ENCODE results near the gene STK32B.

STK32B gene

GRCh38 chr4:5477613-5478012 lies 426.3 kb downstream of the STK32B start:
- H3K36me3 Mint-ChIP-seq (ENCODE audit: insufficient read depth): no peaks in the 10 kb centered on the region
- H3K9me3 Mint-ChIP-seq: peaks cover 0 to 3% of the 10 kb centered on the region in 2 donors
- no peak overlapping the region for H3K4me3 Mint-ChIP-seq
- DNase-seq (no peak), ATAC-seq (replicated peaks) (no peak)
- no peak overlapping the region for H3K27ac Mint-ChIP-seq
- no peaks in the 10 kb centered on the region for H3K27me3 Mint-ChIP-seq
- no peaks in the 10 kb centered on the region for H3K4me1 Mint-ChIP-seq (ENCODE audit: low read depth in 2 of 2)

- no peaks in the 10 kb centered on the region for H3K36me3 Mint-ChIP-seq (ENCODE audit: insufficient read depth)
- H3K9me3 Mint-ChIP-seq: peaks cover under 1 to 3% of the 10 kb centered on the region in 2 donors
- no peaks in the 10 kb centered on the region for H3K27me3 Mint-ChIP-seq
- no peaks in the 10 kb centered on the region for H3K4me1 Mint-ChIP-seq (ENCODE audit: low read depth in 2 of 2)
- no peak for DNase-seq
- no peak overlapping the region for H3K27ac Mint-ChIP-seq
- no peak for ATAC-seq (replicated peaks)
- H3K4me3 Mint-ChIP-seq: no peak overlapping the region
These were observed 426.9 kb downstream of the STK32B start for GRCh38 chr4:5478169-5478568.

GRCh38 chr4:5478697-5479096 lies 427.4 kb downstream of the STK32B start:
- Mint-ChIP-seq H3K9me3 (peaks cover 3 to 6% of the 10 kb centered on the region in 2 donors), H3K4me3 (no peak overlapping the region), H3K27me3 (no peaks in the 10 kb centered on the region), H3K4me1 (ENCODE audit: low read depth in 2 of 2) (no peaks in the 10 kb centered on the region), H3K36me3 (ENCODE audit: insufficient read depth) (no peaks in the 10 kb centered on the region), H3K27ac (no peak overlapping the region)
- ATAC-seq (replicated peaks): no peak
- no peak for DNase-seq

- Mint-ChIP-seq H3K9me3 (peaks cover 5 to 7% of the 10 kb centered on the region in 2 donors), H3K36me3 (ENCODE audit: insufficient read depth) (no peaks in the 10 kb centered on the region), H3K4me3 (no peak overlapping the region), H3K27me3 (no peaks in the 10 kb centered on the region), H3K27ac (no peak overlapping the region), H3K4me1 (ENCODE audit: low read depth in 2 of 2) (no peaks in the 10 kb centered on the region)
- ATAC-seq (replicated peaks) (no peak), DNase-seq (no peak)
These were observed 428.3 kb downstream of the STK32B start for GRCh38 chr4:5479518-5480060.

- Mint-ChIP-seq H3K4me3 (no peak overlapping the region), H3K27ac (no peak overlapping the region), H3K27me3 (peaks cover 0 to 7% of the 10 kb centered on the region in 2 donors), H3K36me3 (ENCODE audit: insufficient read depth) (peaks cover 3% of the 10 kb centered on the region), H3K9me3 (peaks cover 8 to 16% of the 10 kb centered on the region in 2 donors), H3K4me1 (ENCODE audit: low read depth in 2 of 2) (no peaks in the 10 kb centered on the region)
- ATAC-seq (replicated peaks) (no peak), DNase-seq (no peak)
These were observed 437.1 kb downstream of the STK32B start for GRCh38 chr4:5488413-5488812.

- no peak overlapping the region for H3K4me3 Mint-ChIP-seq
- peaks cover 3% of the 10 kb centered on the region for H3K36me3 Mint-ChIP-seq (ENCODE audit: insufficient read depth)
- ATAC-seq (replicated peaks): no peak
- H3K4me1 Mint-ChIP-seq (ENCODE audit: low read depth in 2 of 2): no peaks in the 10 kb centered on the region
- peaks cover 0 to 7% of the 10 kb centered on the region in 2 donors for H3K27me3 Mint-ChIP-seq
- H3K9me3 Mint-ChIP-seq: peaks cover 8 to 15% of the 10 kb centered on the region in 2 donors
- H3K27ac Mint-ChIP-seq: no peak overlapping the region
- DNase-seq: no peak
These were observed 438.0 kb downstream of the STK32B start for GRCh38 chr4:5489260-5489659.

- Mint-ChIP-seq H3K27ac (no peak overlapping the region), H3K4me1 (ENCODE audit: low read depth in 2 of 2) (no peaks in the 10 kb centered on the region)
These were observed 446.2 kb downstream of the STK32B start for GRCh38 chr4:5497489-5497888.

GRCh38 chr4:5500165-5500564 lies 448.9 kb downstream of the STK32B start:
- no peak overlapping the region for H3K27ac Mint-ChIP-seq
- H3K4me3 Mint-ChIP-seq: no peak overlapping the region
- no peak for DNase-seq
- H3K4me1 Mint-ChIP-seq (ENCODE audit: low read depth in 2 of 2): no peaks in the 10 kb centered on the region
- ATAC-seq (replicated peaks): no peak
- no peaks in the 10 kb centered on the region for H3K27me3 Mint-ChIP-seq
- no peaks in the 10 kb centered on the region for H3K36me3 Mint-ChIP-seq (ENCODE audit: insufficient read depth)
- H3K9me3 Mint-ChIP-seq: peaks cover 0 to 5% of the 10 kb centered on the region in 2 donors

More at GRCh38 chr4:5497489-5497888, 446.2 kb downstream of the STK32B start:
- H3K27me3 Mint-ChIP-seq: no peaks in the 10 kb centered on the region
- ATAC-seq (replicated peaks) (no peak), DNase-seq (no peak)
- H3K36me3 Mint-ChIP-seq (ENCODE audit: insufficient read depth): no peaks in the 10 kb centered on the region
- peaks cover 0 to 8% of the 10 kb centered on the region in 2 donors for H3K9me3 Mint-ChIP-seq
- H3K4me3 Mint-ChIP-seq: no peak overlapping the region

- Mint-ChIP-seq H3K9me3 (peaks cover 0 to 5% of the 10 kb centered on the region in 2 donors), H3K27ac (no peak overlapping the region), H3K27me3 (no peaks in the 10 kb centered on the region), H3K4me1 (ENCODE audit: low read depth in 2 of 2) (no peaks in the 10 kb centered on the region), H3K36me3 (ENCODE audit: insufficient read depth) (no peaks in the 10 kb centered on the region), H3K4me3 (no peak overlapping the region)
- DNase-seq (no peak), ATAC-seq (replicated peaks) (no peak)
These were observed 452.2 kb downstream of the STK32B start for GRCh38 chr4:5503336-5503936.

- Mint-ChIP-seq H3K36me3 (ENCODE audit: insufficient read depth) (no peaks in the 10 kb centered on the region), H3K27ac (no peak overlapping the region), H3K4me1 (ENCODE audit: low read depth in 2 of 2) (no peaks in the 10 kb centered on the region), H3K9me3 (peaks cover 0 to 5% of the 10 kb centered on the region in 2 donors), H3K27me3 (no peaks in the 10 kb centered on the region), H3K4me3 (no peak overlapping the region)
- no peak for DNase-seq
- ATAC-seq (replicated peaks): no peak
These were observed 453.2 kb downstream of the STK32B start for GRCh38 chr4:5504486-5504885.

- ATAC-seq (replicated peaks): no peak
- H3K9me3 Mint-ChIP-seq: no peaks in the 10 kb centered on the region
- no peak overlapping the region for H3K27ac Mint-ChIP-seq
- no peak for DNase-seq
- no peaks in the 10 kb centered on the region for H3K4me1 Mint-ChIP-seq (ENCODE audit: low read depth in 2 of 2)
- no peaks in the 10 kb centered on the region for H3K27me3 Mint-ChIP-seq
- peaks cover 2% of the 10 kb centered on the region for H3K36me3 Mint-ChIP-seq (ENCODE audit: insufficient read depth)
- H3K4me3 Mint-ChIP-seq: no peak overlapping the region
These were observed 459.2 kb downstream of the STK32B start for GRCh38 chr4:5510504-5510903.

GRCh38 chr4:5511791-5512190 lies 460.5 kb downstream of the STK32B start:
- no peaks in the 10 kb centered on the region for H3K4me1 Mint-ChIP-seq (ENCODE audit: low read depth in 2 of 2)
- no peak overlapping the region for H3K27ac Mint-ChIP-seq
- peaks cover 2% of the 10 kb centered on the region for H3K36me3 Mint-ChIP-seq (ENCODE audit: insufficient read depth)
- no peak overlapping the region for H3K4me3 Mint-ChIP-seq
- ATAC-seq (replicated peaks): no peak
- no peak for DNase-seq
- no peaks in the 10 kb centered on the region for H3K27me3 Mint-ChIP-seq
- no peaks in the 10 kb centered on the region for H3K9me3 Mint-ChIP-seq

GRCh38 chr4:5515646-5516045 lies 464.4 kb downstream of the STK32B start:
- no peak overlapping the region for H3K27ac Mint-ChIP-seq
- H3K36me3 Mint-ChIP-seq (ENCODE audit: insufficient read depth): peaks cover 2% of the 10 kb centered on the region
- ATAC-seq (replicated peaks): no peak
- H3K27me3 Mint-ChIP-seq: no peaks in the 10 kb centered on the region
- DNase-seq: no peak
- H3K9me3 Mint-ChIP-seq: no peaks in the 10 kb centered on the region
- H3K4me1 Mint-ChIP-seq (ENCODE audit: low read depth in 2 of 2): no peaks in the 10 kb centered on the region
- no peak overlapping the region for H3K4me3 Mint-ChIP-seq

- Mint-ChIP-seq H3K27me3 (no peaks in the 10 kb centered on the region), H3K4me3 (no peak overlapping the region), H3K4me1 (ENCODE audit: low read depth in 2 of 2) (no peaks in the 10 kb centered on the region), H3K36me3 (ENCODE audit: insufficient read depth) (peaks cover 2% of the 10 kb centered on the region), H3K27ac (no peak overlapping the region), H3K9me3 (no peaks in the 10 kb centered on the region)
- no peak for DNase-seq
- no peak for ATAC-seq (replicated peaks)
These were observed 466.1 kb downstream of the STK32B start for GRCh38 chr4:5517372-5517771.
